SU-DHL-6 (cell line): Measurements from ENCODE around the gene HCCS.

ENCODE experiments used
- H2AFZ ChIP-seq: fragments of 200-600 bp; sonication (generic); 2 replicates; pipeline ENCODE4 v1.6.1; 2014; ENCODE audit warnings: low read depth, mild to moderate bottlenecking, moderate library complexity, mixed read lengths, antibody characterized with exemption, low read length; ENCODE audit not compliant: severe bottlenecking
- H3F3A ChIP-seq: fragments of 200-600 bp; shearing (Covaris generic); 2 replicates; pipeline ENCODE4 v1.6.0; 2016; ENCODE audit warnings: antibody characterized with exemption, mild to moderate bottlenecking; ENCODE audit not compliant: insufficient read depth
- H3K27ac ChIP-seq: fragments of 200-600 bp; sonication (generic); 2 replicates; pipeline ENCODE4 v1.5.1; 2016; ENCODE audit warnings: low read depth, mild to moderate bottlenecking, low read length, moderate library complexity, mixed read lengths
- H3K27me3 ChIP-seq: fragments of 200-600 bp; sonication (generic), shearing (Covaris generic); 2 replicates; pipeline ENCODE4 v1.6.0; 2014; ENCODE audit warnings: mild to moderate bottlenecking, low read length
- H3K36me3 ChIP-seq: fragments of 200-600 bp; sonication (generic); 2 replicates; pipeline ENCODE4 v1.6.1; 2014; ENCODE audit warnings: mild to moderate bottlenecking, low read length, mixed read lengths
- H3K4me2 ChIP-seq: fragments of 300-600, 200-600 bp; shearing (Covaris generic), sonication (generic); 2 replicates; pipeline ENCODE4 v1.6.0; 2014; ENCODE audit warnings: low read length, low read depth, mild to moderate bottlenecking; ENCODE audit not compliant: poor library complexity, severe bottlenecking
- H3K4me3 ChIP-seq: fragments of 200-600 bp; sonication (generic); 2 replicates; pipeline ENCODE4 v1.5.1; 2014; ENCODE audit warnings: antibody characterized with exemption, low read length, mild to moderate bottlenecking, mixed read lengths; ENCODE audit not compliant: insufficient read depth, poor library complexity, severe bottlenecking
- H3K79me2 ChIP-seq: fragments of 200-600 bp; sonication (generic); 2 replicates; pipeline ENCODE4 v1.6.1; 2014; ENCODE audit warnings: mild to moderate bottlenecking, low read length, moderate library complexity; ENCODE audit not compliant: insufficient read depth
- H3K9ac ChIP-seq: fragments of 200-600 bp; sonication (generic); 2 replicates; pipeline ENCODE4 v1.7.0; 2014; ENCODE audit warnings: mild to moderate bottlenecking, low read length
- H3K9me2 ChIP-seq: fragments of 200-600 bp; sonication (generic); replicated peaks from 2 replicates; pipeline ENCODE4 v1.6.1; 2014; ENCODE audit warnings: low read length; ENCODE audit not compliant: insufficient read depth
- H3K9me3 ChIP-seq: fragments of 200-600 bp; sonication (generic); 2 replicates; pipeline ENCODE4 v1.6.1; 2014; ENCODE audit warnings: low read length, mixed read lengths; ENCODE audit not compliant: insufficient read depth
- H4K20me1 ChIP-seq: fragments of 200-600 bp; sonication (generic); 2 replicates; pipeline ENCODE4 v1.6.1; 2014; ENCODE audit warnings: low read depth, mild to moderate bottlenecking, antibody characterized with exemption, low read length, moderate library complexity, mixed read lengths
- EZH2phosphoT487 ChIP-seq: fragments of 200-600 bp; sonication (generic), shearing (Covaris generic); conservative IDR thresholded peaks from 2 replicates; pipeline ENCODE4 v1.6.1; 2018; ENCODE audit warnings: mild to moderate bottlenecking, antibody characterized with exemption, low read length, moderate library complexity, mixed read lengths
- TF ChIP-seq, protein P1 (sequence below): fragments of 200-600 bp; sonication (generic); IDR thresholded peaks from one replicate; pipeline ENCODE4 v1.5.1; 2017; ENCODE audit warnings: antibody characterized with exemption, mild to moderate bottlenecking, low read length, moderate library complexity; ENCODE audit not compliant: insufficient read depth, poor library complexity, severe bottlenecking

The HCCS gene

DNA sequence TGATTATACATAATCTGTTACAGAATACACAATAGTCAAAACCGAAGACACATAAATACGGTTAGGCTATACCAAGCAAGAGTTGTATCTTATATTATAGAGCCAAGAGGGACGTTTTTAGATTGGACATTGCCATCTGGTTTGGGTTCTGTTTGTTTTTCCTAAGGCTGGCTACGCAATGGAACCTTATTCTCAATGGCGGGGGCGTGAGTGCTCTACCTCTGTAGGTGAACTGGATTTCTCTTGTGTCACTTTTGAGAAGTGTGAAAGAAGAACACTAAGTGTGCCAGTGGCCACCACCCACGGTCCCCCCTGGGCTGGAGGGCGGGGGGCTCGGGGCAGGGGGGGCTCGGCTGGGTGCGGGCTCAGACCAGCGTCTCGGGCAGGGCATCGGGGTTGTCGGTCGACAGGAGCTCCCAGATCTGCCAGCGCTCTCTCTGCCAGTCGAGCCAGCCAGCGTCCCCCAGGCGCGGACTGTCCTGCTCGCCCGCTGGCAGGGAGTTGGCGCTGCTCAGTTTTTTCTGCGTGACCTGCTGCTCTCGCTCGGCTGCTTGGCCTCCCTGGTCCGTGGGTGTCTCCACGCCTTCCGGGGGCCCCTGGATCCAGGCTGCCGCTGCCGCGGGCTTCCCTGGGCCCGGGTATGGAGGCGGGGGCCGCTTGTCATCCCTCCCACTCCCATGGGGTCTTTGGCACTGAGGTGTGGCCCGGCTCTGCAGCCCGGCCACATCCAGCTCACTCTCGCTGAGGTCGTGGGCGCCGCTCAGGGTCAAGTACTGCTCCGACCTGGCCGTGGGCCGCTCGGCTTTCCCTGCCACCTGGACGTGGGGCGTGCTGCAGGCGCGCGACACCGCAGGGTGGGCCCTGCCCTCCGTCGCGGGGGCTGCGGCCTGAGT, 27.6 kb downstream of the HCCS start:
- Histone ChIP-seq H3K4me3 (no peak overlapping the region), H4K20me1 (no peaks in the 10 kb centered on the region), H2AFZ (no peak overlapping the region), H3K4me2 (no peak overlapping the region), H3K9me3 (no peaks in the 10 kb centered on the region), H3K27me3 (no peaks in the 10 kb centered on the region), H3F3A (no peaks in the 10 kb centered on the region), H3K9me2 (no peaks in the 10 kb centered on the region), H3K36me3 (no peaks in the 10 kb centered on the region), H3K79me2 (no peaks in the 10 kb centered on the region), H3K27ac (no peak overlapping the region), H3K9ac (no peak overlapping the region)
- TF ChIP-seq EZH2phosphoT487, result no peak
- TF ChIP-seq, protein P1, sequence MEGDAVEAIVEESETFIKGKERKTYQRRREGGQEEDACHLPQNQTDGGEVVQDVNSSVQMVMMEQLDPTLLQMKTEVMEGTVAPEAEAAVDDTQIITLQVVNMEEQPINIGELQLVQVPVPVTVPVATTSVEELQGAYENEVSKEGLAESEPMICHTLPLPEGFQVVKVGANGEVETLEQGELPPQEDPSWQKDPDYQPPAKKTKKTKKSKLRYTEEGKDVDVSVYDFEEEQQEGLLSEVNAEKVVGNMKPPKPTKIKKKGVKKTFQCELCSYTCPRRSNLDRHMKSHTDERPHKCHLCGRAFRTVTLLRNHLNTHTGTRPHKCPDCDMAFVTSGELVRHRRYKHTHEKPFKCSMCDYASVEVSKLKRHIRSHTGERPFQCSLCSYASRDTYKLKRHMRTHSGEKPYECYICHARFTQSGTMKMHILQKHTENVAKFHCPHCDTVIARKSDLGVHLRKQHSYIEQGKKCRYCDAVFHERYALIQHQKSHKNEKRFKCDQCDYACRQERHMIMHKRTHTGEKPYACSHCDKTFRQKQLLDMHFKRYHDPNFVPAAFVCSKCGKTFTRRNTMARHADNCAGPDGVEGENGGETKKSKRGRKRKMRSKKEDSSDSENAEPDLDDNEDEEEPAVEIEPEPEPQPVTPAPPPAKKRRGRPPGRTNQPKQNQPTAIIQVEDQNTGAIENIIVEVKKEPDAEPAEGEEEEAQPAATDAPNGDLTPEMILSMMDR, result no peak

DNA sequence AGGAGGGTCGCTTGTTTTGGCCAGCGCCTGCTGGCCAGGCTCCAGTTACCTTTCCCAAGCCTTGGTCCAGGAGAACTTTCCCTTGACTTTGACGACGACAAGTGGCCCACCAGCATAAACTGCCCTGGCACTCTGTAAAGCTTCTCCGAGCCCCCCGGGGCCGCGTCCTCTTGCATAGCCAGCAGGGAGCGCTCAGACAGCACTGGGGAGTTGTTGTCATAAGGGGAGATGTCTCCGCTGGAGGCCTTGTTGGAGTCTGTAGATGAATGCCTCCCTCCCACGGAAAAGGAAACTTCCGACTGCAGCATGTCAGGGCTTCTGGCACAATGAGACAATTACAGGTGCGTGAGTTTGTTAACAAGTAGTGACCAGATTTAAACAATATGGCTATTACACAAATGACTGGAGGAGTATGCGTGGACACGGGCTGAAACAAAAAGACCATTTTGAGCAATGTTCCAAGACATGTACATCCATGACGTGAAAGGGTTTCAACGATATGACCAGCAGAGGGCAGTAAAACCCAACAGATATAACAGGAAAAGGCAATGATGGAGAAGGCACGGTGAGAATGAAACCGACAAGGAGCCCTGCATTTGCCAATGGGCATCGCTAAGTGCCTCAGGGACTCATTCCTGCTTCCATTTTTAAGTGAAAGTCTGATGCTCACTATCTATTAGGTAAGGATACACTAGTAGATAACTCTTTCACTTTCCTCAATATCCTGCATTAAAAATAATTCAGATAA, 33.0 kb downstream of the HCCS start:
- Histone ChIP-seq H3F3A (no peaks in the 10 kb centered on the region), H3K4me3 (no peak overlapping the region), H3K9me3 (no peaks in the 10 kb centered on the region), H4K20me1 (no peaks in the 10 kb centered on the region), H3K27me3 (no peaks in the 10 kb centered on the region), H3K9ac (no peak overlapping the region), H3K79me2 (no peaks in the 10 kb centered on the region), H3K36me3 (no peaks in the 10 kb centered on the region), H3K9me2 (no peaks in the 10 kb centered on the region), H3K4me2 (no peak overlapping the region), H2AFZ (no peak overlapping the region), H3K27ac (no peak overlapping the region)
- no peak for TF ChIP-seq EZH2phosphoT487
- TF ChIP-seq, protein P1, result peak; percentile 25

DNA sequence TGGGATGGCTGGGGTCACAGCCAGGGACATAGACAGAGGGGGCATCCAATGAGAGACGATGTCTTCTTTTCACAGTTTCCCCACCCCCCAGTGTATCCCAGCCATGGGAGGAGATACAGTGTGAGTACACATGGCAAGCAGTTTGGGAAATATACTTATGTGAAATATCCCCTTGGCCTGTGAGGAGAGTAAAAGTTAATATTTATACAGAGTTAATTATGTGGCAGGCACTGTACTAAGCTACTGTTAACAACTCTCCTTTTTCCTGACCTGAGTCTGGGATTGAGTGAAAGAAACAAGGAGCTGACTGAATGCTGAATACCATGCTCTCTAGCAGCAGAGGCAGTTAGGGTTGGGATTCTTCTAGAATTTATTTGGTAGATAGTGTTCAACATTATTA, 35.3 kb downstream of the HCCS start:
- Histone ChIP-seq H3K27me3 (no peaks in the 10 kb centered on the region), H2AFZ (no peak overlapping the region), H3K27ac (no peak overlapping the region), H3K4me2 (no peak overlapping the region), H3K79me2 (no peaks in the 10 kb centered on the region), H3F3A (no peaks in the 10 kb centered on the region), H3K4me3 (no peak overlapping the region), H4K20me1 (no peaks in the 10 kb centered on the region), H3K9me2 (no peaks in the 10 kb centered on the region), H3K36me3 (no peaks in the 10 kb centered on the region), H3K9me3 (no peaks in the 10 kb centered on the region), H3K9ac (no peak overlapping the region)
- no peak for TF ChIP-seq EZH2phosphoT487
- TF ChIP-seq, protein P1, result no peak
